Right lobe of liver (tissue), 4 donors: ENCODE data around the gene BMP7.

Experiments used
- POLR2A ChIP-seq: fragments of 450-650 bp; IDR thresholded peaks from one replicate; pipeline ENCODE4 v1.6.1; 2017; ENCODE audit warnings: antibody characterized with exemption, mild to moderate bottlenecking
- TF ChIP-seq, protein P1 (sequence below), 4 donors: fragments of 200-600 bp in 3 of 4; fragments of 450-650 bp in 1 of 4; IDR thresholded peaks; one replicate each; pipeline versions ENCODE4 v1.5.1 to v1.8.0; 2016 to 2022; ENCODE audit warnings: antibody characterized with exemption in 4 of 4, mild to moderate bottlenecking in 2 of 4
- donor health status: DM: no; HTN: no; CAD: no.
- donor health status: DM: no; HTN: no; CAD: no.
- donor health status: DM: no; HTN: yes; CAD: no.

DNA sequence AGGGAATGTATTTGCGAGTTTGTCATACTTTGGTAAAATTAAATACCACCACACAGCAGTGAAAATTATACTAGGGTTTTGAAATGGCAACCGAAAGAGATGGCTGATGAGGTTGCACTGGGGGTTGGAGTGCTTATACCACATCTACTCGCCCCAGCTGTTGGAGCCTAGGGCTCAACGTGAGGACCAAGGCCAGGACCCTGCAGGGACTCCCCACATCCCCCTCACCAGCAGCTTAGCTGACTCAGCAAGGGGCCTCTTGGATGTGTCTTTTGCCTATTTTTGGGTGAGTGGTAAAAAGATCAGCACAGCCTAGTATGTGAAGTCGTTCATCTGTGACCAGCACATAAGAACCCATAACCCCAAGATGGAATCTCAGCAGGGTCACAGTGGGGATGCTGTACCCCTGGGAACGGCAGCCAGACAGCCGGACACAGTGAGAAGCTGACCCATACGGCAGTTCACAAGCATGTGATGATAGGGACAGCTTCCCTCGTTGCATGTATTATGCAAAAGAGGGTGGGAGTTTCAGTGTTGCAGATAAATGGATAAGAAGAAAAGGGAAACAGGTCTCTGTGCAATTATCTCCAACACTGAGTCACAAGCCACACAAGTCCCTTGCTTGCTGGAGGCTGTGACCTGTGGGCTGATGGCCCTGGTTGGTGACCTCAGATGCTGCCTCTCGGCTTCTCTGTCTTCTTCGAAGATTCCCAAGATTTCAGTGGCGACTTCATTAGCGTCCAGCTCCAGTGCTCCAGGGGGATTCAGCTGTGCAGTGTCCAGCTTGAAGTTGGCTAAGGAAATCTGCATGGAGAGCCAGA is 42.2 kb upstream of the BMP7 start:
- TF ChIP-seq, protein P1, sequence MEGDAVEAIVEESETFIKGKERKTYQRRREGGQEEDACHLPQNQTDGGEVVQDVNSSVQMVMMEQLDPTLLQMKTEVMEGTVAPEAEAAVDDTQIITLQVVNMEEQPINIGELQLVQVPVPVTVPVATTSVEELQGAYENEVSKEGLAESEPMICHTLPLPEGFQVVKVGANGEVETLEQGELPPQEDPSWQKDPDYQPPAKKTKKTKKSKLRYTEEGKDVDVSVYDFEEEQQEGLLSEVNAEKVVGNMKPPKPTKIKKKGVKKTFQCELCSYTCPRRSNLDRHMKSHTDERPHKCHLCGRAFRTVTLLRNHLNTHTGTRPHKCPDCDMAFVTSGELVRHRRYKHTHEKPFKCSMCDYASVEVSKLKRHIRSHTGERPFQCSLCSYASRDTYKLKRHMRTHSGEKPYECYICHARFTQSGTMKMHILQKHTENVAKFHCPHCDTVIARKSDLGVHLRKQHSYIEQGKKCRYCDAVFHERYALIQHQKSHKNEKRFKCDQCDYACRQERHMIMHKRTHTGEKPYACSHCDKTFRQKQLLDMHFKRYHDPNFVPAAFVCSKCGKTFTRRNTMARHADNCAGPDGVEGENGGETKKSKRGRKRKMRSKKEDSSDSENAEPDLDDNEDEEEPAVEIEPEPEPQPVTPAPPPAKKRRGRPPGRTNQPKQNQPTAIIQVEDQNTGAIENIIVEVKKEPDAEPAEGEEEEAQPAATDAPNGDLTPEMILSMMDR (IDR thresholded peaks at IDR 0.05), result no peak
- TF ChIP-seq POLR2A, result no peak
